Measurements from ENCODE around the gene FBXO31.
"Not testable (repeated sequence)": the region's sequence is repeated elsewhere in the genome, so short reads cannot be mapped to it uniquely, and the experiment has no call there.

FBXO31 gene

DNA sequence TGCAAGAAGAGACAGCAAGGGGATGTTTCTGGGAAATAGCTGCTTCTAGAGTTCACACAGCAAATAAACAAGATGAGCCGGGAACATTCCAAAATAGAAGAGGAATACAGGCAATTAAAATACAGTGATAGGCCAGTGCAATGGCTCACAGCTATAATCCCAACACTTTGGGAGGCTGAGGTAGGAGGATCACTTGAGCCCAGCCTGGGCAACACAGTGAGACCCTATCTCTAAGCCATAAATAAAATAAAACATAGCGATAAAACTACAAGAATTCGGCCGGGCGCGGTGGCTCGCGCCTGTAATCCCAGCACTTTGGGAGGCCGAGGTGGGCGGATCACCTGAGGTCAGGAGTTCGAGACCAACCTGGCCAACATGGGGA lies 43.9 kb downstream of the FBXO31 start:
- not testable (repeated sequence) for DNase-seq

GRCh38 chr16:87339086-87339723 lies 44.4 kb downstream of the FBXO31 start:
- no peak for DNase-seq

DNA sequence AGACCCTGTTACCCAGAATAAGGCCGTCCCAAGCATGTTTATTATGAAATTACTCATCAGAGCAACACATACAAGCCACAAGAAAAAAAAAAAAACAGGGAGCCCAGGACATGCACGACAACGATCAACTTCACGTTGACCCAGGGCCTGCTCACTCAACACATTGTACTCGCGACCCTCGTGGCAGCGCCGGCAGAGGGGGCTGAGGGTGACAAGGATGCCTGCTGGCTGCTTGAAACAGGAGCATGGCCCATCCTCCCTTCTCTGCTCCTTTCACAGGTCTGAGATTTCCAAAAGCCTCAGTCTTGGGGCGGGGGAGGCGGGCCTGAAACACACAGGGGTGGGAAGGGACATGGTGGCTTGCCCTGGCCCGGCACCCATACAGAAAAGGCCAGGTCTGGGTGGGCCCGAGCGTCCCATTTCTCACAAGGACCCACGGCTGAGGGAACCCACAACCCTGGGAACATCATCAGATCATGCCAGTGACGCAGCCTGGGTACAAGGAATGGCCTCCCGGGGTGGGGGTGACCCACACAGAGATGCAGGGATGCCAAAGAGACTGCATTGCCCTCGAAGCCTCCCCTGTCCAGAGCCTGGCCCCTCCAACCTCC lies 45.3 kb downstream of the FBXO31 start:
- no peak for DNase-seq

DNA sequence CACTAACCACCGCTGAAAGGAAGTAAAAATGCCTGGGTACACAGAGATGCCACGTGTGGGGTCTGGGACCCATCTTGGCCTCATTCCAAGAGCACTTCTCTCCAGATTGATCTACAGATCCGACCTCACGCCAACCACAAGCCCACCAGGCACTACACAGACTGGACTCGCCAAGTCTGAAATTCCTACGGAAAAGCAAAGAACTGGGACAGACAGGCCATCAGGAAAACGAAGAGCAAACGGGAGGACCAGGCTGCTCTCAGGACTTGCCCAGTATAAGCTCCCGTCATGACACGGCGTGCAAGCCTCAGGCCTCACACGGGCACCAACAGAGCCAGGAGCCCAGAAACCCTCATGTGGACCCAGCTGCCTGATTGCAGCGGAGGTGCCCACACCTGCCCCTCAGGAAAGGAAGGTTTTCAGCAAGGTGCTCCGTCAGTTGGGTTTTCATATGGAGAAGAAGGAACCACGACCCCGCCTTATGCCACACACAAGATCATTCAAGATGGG lies 46.3 kb downstream of the FBXO31 start:
- no peak for DNase-seq

- no peak for DNase-seq
These were observed 46.9 kb downstream of the FBXO31 start for GRCh38 chr16:87336434-87337240.

DNA sequence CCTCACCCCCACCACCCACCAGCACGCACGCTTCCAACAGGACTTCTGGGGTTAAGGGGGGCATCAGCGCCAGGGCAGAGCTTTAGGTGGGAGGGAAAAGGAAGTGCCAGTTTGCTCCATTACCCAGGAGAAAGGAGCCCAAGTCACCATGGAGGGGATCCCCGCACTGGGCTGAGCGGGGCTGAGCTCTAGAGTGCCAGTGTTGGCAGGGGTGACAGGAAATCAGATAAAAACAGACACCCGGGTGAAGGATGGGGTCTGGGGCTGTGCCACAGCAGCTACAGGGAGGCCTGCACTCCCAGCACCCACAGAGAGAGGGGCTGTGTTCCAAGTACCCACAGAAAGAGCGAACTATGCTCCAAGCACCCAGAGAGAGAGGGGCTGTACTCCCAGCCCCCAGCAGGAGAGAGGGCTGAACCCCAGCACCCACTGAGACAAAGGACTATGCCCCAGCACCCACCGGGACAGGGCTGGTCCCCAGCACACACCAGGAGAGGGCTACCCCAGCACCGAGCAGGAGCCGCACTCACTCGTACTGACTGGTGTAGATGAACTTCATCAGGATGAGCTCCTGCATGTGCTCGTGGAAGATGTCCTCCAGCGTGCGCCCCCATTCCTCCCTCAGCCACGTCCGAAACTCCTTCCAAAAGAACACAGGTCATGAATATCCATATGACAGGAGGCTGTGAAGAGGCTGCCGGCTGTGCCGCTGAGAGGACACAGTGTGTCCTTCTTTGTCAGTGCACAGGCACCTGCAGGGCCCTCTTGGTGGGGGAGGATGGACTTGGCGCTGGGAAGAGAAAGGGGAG lies 47.7 kb downstream of the FBXO31 start:
- no peak for DNase-seq

DNA sequence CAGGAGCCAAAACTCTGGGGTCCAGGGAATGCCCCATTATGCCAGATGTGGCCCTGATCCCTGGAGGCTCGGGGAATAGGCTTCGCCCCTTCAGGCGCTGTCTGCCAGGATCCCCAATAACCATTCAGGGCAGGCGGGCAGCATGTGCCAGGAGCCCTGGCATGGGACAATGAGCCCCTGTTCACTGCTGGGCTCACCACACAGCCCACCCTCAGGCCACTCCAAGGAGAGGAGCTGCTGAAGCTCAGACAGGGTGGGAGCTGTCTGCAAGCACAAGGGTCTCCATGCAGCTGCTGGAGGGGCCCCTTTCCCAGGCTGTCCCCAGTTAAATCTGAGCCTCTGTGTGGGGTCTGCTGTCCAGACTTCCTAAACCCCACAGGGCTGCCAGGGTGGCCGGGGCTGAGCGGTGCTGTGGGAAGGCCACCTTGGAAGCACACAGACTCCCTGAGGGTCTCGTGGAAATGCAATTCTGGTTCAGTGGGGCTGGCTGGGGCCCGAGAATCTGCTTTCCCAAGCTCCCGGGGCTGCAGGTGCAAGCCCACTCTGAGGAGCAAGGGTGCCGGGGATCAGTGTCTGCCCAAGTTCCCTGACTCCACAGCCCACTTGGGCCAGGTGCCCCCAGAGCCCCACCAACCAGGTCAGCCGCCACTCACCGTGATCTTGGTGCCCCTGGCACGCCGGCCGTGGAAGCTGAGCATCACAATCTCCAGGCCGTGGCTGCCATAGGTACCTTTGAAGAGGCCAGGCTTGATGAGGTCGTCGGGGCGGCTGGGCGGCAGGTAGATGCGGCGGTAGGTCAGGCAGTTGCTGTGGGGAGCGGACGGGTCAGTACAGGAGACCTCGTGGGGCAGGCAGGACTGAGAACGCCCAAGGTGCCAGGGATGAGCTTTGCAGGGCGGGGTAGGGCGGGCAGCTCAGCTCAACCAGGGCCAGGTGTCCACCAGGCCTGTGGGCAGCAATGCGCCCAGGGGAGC lies 48.6 kb downstream of the FBXO31 start:
- no peak for DNase-seq

GRCh38 chr16:87333581-87334331 lies 49.8 kb downstream of the FBXO31 start:
- no peak for DNase-seq

GRCh38 chr16:87333101-87333500 lies 50.5 kb downstream of the FBXO31 start:
- DNase-seq: no peak

DNA sequence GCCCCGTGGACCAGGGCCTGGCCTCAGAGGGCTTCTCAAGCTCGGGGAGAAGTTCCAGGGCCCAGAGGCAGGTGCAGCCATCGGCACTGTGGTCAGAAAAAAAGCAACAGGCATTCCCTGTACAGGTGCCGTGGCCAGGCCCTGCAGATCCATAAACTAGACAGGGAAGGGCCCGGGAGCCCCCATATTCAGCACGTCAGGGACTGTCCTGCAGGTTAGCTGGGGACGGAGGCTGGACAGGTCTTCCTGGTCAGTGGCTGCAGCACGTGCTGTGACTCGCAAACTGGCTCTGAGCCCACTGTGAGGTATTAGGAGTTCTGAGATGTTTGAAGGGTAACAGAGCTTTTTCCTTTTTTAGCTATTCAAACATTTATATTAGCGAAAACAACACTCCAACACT lies 51.4 kb downstream of the FBXO31 start:
- DNase-seq: no peak

DNA sequence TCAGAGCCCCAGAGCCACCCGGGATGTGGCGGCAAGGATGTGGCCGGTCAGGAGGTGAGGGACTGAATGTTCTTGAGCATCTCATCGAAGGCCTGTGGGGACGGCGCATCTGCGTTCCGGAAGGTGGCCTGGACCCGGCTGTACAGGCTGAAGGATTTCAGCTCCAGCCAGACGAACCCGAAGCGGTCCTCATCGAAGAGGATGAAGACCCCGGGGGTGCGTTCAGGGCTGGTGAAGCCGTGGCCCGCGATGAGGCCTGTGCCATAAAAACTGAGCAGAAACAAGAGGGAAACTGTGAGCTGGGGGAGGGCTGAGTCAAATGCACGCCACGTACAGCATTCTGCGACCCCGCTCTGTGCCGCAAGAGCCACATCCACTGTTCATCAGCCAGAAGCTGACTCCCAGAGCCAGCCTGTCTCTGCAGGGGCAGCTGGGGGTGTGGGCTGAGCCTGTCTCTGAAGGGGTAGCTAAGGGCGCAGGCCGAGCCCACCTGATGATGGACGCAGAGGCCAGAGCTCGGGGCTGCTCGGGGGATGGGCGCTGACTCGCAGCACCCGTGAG lies 52.3 kb downstream of the FBXO31 start:
- no peak for DNase-seq

DNA sequence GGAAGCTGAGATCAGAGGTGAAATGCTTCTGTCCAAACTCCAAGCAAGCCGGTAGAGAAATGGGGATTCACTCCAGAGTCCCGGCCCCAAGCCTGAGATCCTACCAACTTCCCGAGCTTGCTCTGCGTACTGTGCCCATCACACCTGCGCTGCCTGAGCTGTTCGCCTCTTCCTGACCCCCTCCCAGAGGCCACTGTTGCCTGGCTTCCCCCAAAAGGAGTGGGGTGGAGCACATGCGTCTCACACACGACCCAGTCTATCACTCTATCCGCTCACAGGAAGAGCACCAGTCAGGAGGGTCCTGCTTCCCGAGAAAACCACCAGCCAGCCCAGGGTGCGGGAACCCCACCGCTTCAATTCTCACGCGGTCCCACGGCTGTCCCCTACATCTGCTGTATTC lies 52.9 kb downstream of the FBXO31 start:
- DNase-seq: no peak

DNA sequence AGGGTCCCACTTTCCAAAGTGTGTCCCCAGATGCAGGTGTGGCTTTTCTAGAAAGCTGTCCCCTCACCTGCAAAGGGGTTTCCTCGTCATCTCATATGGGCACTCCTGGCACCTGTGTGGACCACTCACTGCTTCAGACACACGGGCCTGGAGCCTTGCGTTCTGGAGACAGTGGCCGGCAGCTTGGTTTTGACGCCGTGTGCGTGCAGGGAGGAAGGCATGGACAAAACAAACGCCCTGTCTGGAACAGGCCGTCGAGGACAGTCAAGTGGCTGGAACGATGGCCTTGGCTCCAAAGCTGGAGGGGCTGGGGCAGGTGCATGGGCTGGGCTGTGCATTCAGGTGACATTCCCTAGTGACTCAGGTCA lies 53.3 kb downstream of the FBXO31 start:
- no peak for DNase-seq

DNA sequence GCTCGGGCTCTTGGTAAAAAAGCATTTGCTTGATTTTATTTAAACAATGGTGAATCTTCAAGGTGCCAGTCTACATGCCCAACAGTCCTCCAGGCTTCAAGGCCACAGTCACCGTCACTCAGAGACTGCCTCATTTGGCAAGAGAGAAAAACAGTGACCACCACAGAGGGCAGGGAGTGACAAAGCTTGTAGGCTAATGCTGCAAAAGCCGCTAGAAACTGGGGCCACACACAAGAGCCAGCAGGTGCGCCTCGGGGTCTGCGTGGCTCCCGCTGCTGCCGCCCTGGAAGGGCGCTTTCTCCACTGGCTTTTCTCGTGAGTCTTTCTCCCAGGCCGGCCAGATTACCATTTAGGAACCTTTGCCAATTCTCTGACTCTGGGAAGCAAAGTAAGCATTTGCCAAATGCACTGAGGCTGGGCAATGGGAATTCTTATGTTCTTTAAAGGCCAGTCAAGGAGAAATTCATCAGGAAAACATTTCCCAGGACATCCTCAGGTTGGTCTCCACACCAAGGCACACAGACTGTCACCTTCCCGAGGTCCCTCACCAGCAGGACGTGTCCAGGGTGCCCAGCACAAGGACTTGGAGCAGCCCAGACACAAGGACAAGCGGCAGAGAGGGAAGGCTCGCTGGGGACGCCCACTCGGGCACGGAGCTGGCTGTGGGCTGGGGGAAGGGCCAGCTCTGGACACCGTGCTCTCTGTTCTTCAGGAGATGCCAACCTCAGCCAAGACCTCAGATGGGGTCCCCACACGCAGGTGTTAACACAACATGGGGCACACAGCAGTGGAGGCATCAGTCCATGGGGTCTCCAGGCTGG lies 53.9 kb downstream of the FBXO31 start:
- no peak for DNase-seq

DNA sequence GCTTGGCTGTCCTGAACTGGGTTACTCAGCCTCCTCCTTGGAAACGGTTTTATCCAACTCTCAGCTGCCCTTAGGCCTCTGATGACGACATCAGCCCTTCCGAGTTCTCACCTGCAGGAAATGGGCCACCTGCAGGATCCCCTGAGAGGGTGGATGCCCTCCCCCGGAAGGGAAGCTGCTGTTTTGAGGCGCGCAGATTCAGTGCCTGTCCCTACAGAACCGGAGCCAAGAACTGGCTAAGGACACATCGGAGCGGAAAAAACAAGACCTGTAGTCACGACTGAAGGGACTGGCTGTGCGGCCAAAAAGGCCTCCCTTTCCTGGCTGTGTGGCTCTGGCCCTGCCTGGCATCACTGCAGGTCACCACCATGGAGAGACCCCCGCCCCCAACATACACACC lies 54.7 kb downstream of the FBXO31 start:
- DNase-seq: no peak

DNA sequence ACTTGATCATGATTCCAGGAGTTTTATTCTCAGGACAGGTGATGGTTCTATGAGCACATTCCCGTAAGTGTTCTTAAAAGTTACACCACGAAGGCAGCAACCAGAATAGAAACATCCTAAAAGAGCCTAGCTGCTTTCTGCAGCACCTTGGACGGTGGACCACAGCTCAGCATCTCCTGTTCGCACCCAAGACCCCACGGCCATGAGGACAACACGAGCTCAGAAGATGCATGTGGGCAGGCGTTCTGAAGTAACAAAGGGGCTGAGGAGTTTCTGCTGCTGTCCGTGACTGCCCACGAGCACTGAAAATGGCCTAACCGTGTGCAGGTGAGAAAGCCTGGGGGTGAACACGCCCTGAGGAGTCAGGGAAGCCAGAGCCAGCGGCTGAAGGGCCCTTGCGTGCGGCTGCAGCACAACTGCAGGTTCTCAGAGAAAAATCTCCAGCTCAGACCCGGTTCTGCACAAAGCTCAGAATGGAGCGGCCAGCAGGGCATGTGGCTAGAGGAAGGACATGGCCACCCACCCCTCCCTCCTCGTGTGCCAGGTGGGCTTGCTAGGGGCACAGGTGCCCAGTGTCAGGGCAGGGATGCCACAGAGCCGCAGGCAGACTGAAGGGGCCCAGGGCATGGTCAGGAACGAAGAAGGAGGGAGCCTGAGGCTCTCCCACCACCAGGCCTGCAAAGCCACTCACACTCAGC lies 55.6 kb downstream of the FBXO31 start:
- DNase-seq: no peak

DNA sequence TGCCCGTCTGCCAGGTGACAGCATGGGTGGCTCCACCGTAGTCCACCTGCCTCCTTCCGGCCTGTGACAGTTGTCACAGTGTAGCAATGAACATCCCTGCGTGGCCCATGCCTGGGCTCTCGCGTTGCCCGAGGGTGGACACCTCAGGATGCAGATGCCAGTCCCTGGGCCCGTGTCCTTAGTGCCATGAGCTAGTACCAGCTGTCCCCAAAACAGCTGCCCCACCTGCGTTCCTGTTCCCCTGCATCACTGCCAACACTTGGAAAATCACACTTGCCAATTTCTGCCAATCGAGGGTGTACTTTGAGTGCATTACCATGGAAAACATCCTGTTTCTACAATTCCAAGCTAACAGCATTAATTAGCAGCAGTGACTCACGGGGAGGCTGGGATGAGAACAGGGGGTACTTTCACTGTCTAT lies 57.4 kb downstream of the FBXO31 start:
- DNase-seq: no peak

DNA sequence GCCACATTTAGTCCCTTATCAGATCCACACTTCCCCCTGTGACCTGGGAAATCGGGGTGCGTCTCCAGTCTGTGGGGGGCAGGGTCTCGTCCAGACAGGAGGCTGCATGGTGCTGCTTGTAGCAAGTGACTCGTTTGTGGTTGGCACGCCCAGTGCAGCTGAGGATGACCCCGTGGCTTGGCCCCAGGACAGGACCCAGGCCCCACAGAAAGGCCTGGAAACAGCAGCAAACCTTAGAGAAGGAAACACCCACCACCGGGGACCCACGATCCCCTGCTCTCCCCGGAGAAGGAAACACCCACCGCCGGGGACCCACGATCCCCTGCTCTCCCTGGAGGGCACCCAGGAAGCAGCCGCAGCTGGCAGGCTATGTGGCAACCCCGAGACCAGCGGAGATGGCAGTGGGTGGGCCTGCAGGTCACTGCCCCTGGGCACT lies 58.1 kb downstream of the FBXO31 start:
- DNase-seq: no peak

Data from NCI-H510A (cell line).